ENCODE data around the gene MAN1A1.

- TF ChIP-seq CTCF (IDR thresholded peaks at IDR 0.05; ENCODE audit: insufficient read depth, low read length, poor library complexity, severe bottlenecking): no peak
- no peak for TF ChIP-seq EZH2phosphoT487 (conservative IDR thresholded peaks at IDR 0.05; ENCODE audit: low read length)
Measured at GRCh38 chr6:119308048-119308570, 41.5 kb downstream of the MAN1A1 start.

All from SU-DHL-6 (cell line).